Measurements from ENCODE around the gene SLC13A3.

The SLC13A3 gene

DNA sequence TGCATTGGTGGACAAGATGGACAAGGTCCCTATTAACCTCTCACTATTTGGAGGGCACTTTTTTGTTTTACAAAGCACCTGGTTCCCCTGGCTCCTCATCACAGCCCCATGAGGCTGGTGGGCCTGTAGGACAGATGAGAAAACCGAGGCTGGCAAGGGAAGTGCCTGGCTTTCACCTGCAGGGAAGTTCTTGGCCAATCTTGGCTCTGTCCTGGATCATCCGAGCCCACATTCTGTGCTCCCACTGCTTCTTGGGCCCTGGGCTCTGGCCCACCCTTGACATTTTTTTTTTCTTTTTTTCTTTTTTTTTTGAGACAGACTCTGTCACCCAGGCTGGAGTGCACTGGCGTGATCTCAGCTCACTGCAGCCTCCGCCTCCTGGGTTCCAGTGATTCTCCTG lies 14.7 kb downstream of the SLC13A3 start:
- DNase-seq (ENCODE audit: low read depth in 2 of 2), result no peak

DNA sequence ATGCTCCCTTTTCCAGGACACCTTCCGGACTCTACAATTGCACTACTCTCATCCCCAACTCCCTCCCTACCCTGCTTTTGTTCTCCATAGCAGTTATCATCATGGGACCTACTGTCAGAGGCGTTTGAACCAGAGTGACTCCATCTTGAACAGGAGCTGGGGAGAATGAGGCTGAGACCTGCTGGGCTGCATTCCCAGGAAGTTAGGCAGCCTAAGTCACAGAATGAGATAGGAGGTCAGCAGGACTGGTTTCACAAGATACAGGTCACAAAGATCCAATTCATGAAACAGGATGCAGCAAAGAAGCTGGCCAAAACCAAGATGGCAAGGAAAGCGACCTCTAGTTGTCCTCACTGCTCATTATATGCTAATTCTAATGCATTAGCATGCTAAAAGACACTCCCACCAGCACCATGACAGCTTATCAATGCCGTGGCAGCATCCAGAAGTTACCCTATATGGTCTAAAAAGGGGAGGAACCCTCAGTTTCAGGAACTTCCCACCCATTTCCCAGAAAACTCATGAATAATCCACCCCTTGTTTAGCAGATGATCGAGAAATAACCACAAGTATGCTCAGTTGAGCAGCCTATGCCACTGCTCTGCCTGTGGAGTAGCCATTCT lies 15.6 kb downstream of the SLC13A3 start:
- no peak for DNase-seq (ENCODE audit: low read depth in 2 of 2)

DNA sequence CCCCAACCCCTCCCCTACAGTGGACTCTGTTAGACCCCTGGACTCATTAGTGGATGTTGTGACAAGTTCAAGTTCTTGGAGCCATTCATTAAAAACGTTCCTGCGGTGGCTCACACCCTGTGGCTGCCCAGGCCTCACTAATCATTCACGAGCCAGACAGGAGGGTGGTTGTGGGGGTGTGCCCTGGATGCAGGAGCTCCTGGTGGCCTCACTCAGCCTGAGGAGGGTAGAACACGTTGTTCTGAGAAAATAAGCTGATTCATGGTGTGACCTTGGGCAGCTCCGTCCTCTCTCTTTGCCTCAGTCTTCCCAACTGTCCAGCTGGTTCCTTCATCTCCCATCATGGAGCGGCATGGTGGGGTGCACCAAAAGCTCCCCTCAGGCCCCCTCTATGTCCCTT lies 16.7 kb downstream of the SLC13A3 start:
- DNase-seq (ENCODE audit: low read depth in 2 of 2), result no peak

DNA sequence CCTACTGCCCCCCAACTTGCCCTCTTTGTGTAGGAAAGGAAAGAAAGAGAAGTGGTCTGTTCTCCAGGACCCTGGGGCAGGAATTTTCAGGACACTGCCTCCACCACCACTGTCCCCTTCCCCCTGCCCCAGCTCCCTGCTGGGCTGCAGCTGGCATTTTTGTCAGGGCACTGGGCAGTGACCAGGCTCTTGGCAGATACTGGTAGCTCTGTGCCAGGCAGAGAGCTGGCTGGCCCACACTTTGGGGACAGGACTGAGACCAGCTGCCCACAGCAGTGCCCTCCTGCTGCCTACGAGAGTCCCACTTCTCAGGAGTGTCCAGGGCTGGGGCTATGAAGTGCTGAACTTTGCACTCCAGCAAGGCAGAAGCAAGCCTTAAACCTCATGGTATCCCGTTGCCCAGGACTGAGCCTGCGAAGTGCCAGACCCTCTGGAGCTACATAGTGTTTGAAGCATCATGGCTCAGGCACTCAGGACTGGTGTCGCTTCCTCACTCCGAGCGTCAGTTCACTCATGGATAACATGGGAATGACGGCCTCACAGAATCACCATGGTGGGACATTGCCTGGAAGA lies 19.3 kb downstream of the SLC13A3 start:
- DNase-seq (ENCODE audit: low read depth in 2 of 2), result no peak

DNA sequence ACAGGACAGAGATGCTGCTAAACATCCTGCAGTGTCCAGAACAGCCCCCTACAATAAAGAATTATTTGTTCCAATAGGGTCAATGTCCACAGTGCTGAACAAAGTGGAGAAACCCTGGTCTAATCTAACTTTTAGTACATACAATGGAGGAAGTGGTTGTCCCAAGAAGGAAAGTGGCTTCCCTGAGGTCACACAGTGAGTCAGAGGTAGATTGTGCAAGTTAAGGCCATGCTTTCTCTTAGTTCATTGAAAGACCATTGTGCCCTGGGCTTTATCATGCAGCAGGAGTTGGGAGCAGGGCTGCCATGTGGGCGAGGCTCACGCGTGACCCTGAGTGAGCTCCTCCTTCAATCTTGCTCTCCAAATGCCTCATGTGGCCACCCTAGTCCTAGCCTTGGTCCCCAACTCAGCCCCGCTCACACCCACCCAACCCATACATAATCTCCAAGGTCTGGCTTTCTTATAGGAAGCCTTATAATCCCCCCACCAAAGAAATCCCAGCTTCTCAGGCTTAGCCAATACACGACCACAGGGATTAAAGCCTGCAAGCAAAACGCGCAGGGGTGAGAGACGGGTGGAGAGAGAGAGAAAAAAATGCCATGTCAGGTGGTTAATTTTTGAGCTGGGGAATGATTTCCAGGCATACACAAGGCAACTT lies 19.9 kb downstream of the SLC13A3 start:
- DNase-seq (ENCODE audit: low read depth in 2 of 2), result no peak

DNA sequence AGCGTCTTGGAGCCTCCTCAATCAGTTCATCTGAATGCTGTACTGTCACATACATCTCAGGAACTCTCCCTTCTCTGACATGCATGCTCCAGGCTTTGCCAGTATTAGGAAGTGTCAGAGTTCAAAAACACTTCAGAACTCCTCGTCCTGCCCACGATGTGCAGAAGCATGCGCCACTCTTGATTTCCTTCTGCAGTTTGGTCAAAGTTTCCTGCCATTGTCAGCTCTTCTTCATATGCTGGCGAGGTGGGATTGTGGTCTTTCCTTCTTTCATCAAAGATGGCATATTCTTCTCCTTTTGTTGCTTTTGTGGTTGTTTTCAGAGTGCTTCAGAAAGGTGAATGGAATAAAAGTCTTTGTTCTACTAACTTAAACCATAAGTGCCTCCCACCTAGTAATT lies 21.0 kb downstream of the SLC13A3 start:
- DNase-seq (ENCODE audit: low read depth in 2 of 2), result no peak

DNA sequence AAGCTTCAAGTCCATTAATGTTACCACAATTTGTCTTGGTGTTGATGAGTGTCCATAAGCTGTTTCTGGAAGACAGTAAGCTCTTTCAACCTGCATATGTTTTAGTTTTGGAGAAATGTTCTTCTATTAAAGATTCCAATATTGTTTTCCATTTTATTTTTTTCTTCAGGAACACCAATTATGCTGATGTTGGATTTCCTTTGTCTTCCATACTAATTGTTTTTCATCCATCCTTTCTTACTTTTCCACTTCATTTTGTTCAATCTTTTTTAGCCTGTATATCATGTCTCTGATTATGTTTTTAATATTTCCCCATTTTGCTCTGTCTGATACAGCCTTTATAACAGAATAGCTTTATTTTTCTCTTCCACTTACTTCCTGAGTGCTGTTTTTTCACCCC lies 21.9 kb downstream of the SLC13A3 start:
- no peak for DNase-seq (ENCODE audit: low read depth in 2 of 2)

DNA sequence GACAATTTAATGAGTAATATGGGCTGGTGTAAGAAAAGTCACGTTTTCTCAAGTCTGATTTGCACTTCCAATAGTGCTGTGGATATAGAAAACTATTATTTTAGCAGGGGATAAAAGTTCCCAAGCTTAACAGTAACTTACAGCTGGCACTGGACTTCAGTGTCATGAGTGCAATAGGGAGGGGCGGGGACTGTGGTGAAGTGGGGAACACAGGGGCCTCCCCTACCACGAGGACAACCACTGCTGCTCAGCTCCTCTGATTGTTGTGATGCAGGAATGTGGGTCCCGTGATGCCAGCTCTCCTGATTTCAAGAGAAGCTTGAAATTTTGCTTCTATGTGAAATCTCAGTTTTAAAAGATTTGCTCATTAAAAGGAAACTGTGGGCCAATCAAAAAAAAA lies 24.0 kb downstream of the SLC13A3 start:
- no peak for DNase-seq (ENCODE audit: low read depth in 2 of 2)

DNA sequence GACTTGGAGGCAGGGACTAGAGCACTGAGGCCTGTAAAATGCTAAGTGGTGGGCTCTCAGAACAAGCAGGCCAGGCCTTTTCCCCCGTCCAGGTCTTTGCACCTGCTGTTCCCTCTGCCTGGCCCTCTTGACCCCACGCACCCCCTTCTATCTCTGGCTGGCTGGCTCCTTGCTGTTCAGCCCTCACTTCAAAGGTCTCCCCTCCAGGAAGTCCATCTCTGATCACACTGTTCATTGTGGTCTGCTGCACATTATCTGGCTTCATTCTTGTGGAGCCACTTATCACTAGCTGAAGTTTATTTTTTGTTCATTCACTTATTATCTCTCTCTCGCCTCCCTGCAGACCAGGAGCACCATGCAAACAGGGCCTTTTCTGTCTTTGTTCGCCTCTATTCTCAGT lies 24.5 kb downstream of the SLC13A3 start:
- DNase-seq (ENCODE audit: low read depth in 2 of 2), result no peak

DNA sequence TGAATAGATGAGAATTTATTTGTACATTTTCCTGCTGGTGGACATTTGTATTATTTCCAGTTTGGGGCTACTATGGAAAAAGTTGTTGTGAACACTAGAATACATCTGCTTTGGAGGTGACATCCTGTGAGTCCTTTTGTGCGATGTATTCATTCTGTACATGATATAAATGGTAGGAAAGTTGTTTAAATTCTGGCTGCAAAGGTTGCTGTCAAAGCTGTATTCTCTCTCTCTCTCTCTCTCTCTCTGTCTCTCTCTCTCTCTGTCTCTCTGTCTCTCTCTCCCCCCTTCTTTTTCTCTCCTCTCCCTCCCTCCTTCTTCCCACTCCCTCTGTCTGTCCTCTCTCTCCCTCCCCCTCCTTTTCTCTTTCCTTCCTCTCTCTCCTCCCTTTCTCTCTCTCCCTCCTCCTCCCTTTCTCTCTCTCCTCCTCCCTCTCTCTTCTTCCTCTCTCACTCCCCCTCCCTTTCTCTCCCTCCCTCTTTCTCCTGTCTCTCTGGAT lies 25.3 kb downstream of the SLC13A3 start:
- no peak for DNase-seq (ENCODE audit: low read depth in 2 of 2)

DNA sequence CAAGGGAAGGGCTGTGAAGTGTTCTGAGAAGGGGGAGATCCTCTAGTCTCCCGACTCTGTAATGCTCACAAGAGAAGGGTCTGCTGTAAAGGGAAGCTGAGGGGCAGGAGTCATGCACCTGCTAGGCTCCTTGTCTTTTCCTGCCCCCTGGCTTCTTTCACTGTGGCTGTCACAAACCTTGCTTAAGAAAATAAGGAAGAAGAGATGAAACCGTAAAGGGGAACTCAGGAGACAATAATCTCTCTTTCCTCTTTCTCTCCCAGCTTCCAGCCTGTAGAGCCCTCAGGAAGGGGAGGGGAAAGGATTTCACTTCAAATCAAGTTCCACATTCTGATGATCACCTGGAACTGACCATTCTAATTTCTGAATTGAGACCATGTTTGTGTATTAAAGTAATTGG lies 26.3 kb downstream of the SLC13A3 start:
- no peak for DNase-seq (ENCODE audit: low read depth in 2 of 2)

DNA sequence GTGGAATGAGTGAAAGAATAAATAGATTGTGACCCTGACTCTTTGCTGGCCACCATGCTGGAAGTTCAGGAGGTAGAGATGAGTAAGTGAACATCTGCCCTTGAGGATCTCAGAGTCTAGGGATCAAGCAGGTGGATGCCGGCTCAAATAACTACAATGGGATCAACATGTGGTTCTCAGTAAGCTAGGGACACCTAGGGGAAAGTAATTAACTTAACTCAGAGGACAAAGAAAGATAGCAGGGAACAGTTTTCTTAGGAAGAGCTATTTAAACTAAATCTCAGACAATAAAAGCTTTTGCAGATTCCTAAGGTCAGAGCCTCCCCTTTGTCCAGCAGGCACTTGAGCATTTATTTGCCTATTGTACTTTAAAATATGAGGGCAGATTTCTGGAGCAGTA lies 29.1 kb downstream of the SLC13A3 start:
- DNase-seq (ENCODE audit: low read depth in 2 of 2), result no peak

DNA sequence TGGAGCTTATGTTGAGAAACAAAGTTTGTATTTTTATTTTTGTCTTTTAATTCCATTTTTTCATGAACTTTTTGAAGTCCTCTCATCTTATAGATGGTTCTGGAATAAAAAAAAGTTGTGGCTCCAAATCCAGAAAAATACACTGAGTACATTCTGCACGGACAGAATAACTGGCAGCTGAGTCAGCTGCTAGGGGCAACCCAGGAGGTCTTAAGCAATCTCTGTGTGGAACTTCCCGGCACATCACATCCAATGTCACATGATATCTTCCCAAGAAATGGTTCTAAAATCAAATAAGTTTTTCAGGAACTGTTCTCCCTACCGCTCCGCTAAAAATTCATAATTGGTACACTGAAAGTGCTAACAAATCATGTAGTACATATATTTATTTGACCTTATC lies 29.8 kb downstream of the SLC13A3 start:
- no peak for DNase-seq (ENCODE audit: low read depth in 2 of 2)

DNA sequence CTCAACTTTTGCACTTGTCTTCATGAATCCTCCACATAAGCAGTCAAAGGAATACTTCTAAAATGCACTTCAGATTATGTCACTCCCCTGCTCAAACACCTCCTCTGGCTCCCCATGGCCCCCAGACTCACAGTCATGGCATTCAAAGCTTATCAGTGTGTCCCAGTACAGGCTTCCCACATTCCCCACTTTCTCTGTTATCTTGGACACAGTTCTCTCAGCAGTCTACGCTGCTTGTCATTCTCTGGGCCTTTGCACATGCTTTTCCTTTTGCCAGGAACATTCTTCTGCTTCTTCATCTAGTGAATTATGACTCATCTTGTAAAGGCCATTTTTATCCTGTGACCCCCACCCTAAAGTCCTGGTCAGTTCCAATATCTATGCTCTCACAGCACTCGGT lies 31.8 kb downstream of the SLC13A3 start:
- DNase-seq (ENCODE audit: low read depth in 2 of 2), result no peak

DNA sequence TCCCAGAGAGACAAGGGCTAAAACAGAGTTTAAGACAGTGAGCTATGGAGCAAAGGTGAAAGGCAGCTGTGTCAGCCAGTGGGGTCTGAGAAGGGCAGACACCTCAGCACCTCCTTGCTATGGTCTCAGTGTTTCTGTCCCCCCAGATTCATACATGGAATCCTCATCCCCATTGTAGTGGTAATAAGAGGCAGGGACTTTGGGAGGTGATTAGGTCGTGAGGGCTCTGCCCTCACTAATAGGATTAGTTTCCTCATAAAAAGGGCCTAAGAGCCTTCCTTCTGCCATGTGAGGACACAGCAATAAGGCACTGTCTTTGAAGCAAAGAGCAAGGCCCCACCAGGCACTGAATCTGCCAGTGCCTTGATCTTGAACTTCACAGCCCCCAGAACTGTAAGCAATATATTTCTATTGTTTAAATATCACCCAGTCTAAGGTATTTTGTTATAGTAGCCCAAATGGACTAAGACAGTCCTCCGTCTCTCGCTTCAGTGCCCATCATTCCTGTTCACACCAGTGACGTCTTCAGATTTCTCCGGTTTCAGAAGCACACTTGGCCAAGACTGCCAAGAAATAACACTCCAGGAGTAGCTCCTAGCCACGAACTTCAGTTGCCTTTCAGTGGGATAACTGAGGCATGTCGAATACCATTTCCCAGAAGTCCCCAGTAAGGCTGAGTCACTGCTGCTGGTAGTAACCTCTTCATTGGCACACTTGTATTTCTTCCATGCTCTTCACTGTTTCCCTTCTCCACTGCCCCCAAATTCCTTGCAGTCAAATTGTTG lies 32.8 kb downstream of the SLC13A3 start:
- DNase-seq (ENCODE audit: low read depth in 2 of 2), result no peak

DNA sequence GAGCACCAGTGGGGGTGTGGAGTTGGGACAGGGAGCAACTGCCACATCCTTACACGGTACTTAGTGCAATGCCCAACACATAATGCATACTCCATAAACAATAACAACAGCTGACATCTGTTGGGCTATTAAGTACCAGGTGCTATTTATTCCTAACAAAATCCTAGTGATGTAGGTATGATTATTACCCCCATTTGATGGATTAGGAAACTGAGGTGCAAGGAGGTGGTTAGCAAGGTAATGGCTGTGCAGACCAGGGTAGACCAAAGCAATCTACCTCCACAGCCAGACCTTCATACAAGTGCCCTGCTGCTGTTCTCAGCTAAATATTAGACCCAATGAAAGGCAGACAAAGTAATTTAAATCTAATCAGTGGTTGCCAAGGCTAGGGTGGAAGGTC lies 36.8 kb downstream of the SLC13A3 start:
- no peak for DNase-seq (ENCODE audit: low read depth in 2 of 2)

DNA sequence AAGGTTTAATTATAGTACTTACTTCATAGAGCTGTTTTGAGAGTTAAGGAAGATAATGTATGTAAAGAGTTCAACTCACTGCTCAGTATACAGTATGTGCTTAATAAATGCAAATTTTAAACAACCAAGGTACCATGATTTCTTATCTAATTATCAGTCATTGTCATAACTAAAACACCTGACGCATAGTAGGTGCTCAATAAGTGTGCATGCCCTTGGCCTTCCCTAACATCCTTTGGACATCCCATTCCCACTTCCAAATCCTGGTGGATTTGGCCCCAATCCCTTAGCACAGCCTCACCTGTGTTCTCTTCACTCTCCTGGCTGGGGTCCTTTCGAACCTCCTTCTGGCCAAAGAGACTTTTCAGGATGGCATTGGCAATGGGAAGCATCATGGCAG lies 41.1 kb downstream of the SLC13A3 start:
- no peak for DNase-seq (ENCODE audit: low read depth in 2 of 2)

DNA sequence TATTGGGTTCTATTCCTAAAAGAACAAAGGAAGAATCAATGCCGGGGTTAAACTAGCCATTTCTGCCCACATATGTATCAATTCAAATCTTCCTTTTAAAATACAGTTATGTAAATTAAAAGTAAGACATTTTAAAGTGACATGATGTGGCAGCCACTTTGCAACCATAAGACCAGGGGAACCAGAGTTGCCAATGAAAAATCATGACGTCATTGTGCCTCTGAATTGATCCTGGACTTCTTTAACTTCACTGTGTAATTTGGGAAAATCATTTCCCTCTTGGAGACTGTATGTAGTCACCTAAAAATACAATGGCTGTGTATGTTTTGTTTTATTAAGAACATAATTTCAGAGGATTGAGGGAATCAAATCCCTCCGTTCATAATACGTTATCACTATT lies 42.2 kb downstream of the SLC13A3 start:
- DNase-seq (ENCODE audit: low read depth in 2 of 2), result no peak

DNA sequence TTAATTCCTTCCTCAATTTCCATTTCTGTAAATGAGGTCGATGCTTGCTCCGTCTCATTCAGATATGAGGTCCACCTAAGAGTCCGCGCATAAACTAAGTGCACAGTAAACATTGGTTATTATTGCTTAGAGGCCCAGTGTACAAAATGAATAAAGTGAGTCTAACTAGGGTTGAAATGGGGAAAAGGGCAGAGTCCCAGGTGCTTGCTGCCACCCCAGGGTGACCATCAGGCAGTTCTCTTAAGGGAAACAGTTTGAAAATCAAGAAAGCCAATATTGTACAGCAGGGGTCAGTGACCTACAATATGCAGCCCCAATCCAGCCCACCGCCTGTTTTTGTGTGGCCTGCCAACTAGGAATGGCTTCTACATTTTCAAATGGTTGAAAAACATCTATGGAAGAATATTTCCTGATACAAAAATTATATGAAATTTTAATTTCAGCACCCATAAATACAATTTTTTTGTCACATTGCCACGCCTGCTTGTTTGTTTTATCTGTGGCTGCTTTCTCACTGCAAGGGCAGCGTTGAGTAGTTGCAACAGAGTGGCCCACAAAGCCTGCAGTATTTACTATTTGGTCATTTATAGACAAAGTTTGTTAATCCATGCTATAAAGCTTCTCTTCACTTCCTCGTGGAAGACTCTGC lies 43.3 kb downstream of the SLC13A3 start:
- DNase-seq (ENCODE audit: low read depth in 2 of 2), result no peak

DNA sequence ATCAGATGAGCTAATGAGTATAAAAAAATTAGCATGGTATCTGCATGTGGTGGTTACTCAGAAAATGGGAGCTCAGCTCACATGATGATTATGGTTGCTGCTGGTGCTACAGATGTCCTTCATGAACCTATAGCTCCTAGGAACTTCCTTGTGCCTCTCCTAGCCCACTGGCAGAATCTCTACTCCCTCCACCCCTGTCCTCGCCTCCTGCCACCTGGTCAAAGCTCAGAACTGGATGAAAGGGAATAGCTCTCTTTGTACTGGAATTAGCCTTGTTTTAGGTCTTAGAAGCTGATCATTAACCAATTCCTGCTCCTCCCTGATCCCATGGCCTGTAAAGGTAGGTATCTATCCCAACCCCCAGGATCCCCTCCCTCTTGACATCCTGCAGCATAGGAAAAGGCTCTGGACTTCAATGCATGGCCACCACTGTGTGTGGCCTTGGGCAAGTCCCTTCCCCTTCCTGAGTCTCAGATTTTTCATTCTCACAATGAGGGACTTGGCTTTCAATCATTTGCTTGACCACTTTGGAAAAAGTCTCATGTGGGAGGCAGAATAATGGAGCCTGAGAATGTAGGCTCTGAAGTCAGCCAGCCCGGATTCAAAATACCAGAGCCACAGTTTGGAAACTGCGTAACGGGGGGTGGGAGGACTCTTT lies 43.9 kb downstream of the SLC13A3 start:
- no peak for DNase-seq (ENCODE audit: low read depth in 2 of 2)

DNA sequence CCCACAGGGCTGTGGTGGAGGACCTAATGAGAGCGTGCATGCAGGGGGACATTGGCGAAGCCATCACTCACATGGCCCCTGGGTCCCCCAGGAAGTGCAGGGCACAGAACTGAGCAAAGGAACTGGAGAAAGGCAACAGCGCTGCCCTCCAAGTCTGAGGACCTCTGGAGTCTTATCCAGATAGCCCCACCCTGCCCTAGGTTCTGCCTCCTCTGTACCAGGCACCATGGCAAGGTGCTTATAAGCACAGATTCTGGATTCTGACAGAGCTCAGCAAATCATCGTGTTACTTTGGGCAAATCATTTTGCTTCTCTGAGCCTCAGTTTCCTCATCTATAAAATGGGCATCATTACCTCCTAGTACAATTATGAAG lies 44.5 kb downstream of the SLC13A3 start:
- no peak for DNase-seq (ENCODE audit: low read depth in 2 of 2)
